Transverse colon (tissue), 4 donors: ENCODE data around the gene PEDS1. TPM values are rescaled to one million over a fixed set of nuclear protein-coding genes. Genes with fewer than 3 reads are reported as not detected.
A peak's percentile ranks its signal among the peaks of the same experiment; 100 is the strongest.

Experiments used
- DNase-seq: peaks from one replicate; pipeline ENCODE4 v3.0.0-alpha.2; 2019
- H3K27ac ChIP-seq, 4 donors: fragments of 200-600 bp; sonication (generic); 2 replicates each; pipeline ENCODE4 v1.5.1; 2016 to 2018; ENCODE audit warnings: inconsistent platforms in 4 of 4
- H3K27me3 ChIP-seq: fragments of 200-600 bp; sonication (generic); 2 replicates; pipeline ENCODE4 v1.5.1; 2017; ENCODE audit warnings: inconsistent platforms
- H3K36me3 ChIP-seq, 4 donors: fragments of 200-600 bp; sonication (generic); 2 replicates each; pipeline ENCODE4 v1.5.1; 2017 to 2019; ENCODE audit warnings: inconsistent platforms in 4 of 4
- H3K4me1 ChIP-seq, 4 donors: fragments of 200-600 bp; sonication (generic); 2 replicates each; pipeline ENCODE4 v1.5.1; 2017 to 2020; ENCODE audit warnings: inconsistent platforms in 4 of 4
- H3K4me3 ChIP-seq, 4 donors: fragments of 200-600 bp; sonication (generic); 1 replicate in 1 of 4; 2 replicates in 3 of 4; pipeline versions ENCODE4 v1.5.1 to v1.6.1; 2017 to 2019; ENCODE audit warnings: inconsistent platforms in 4 of 4
- H3K9me3 ChIP-seq, 2 donors: fragments of 200-600 bp; sonication (generic); 2 replicates each; pipeline ENCODE4 v1.5.1; 2017 to 2019; ENCODE audit warnings: inconsistent platforms in 2 of 2
- CTCF ChIP-seq, 5 experiments: fragments of 200-600 bp in 3 of 5; fragments of 450-650 bp in 2 of 5; sonication (generic) in 3 of 5; IDR thresholded peaks; 1 replicate in 2 of 5; 2 replicates in 3 of 5; pipeline ENCODE4 v1.5.1; 2016 to 2017; ENCODE audit warnings: antibody characterized with exemption in 5 of 5, inconsistent platforms in 3 of 5, mild to moderate bottlenecking in 2 of 5, moderate library complexity in 1 of 5
- EP300 ChIP-seq: sonication (generic); formaldehyde crosslinking; IDR thresholded peaks from one replicate; pipeline ENCODE4 v1.6.1; 2017; ENCODE audit warnings: antibody characterized with exemption, low read depth
- POLR2A ChIP-seq: fragments of 450-650 bp; IDR thresholded peaks from one replicate; pipeline ENCODE4 v1.6.1; 2016; ENCODE audit warnings: antibody characterized with exemption, mild to moderate bottlenecking, moderate library complexity
- POLR2AphosphoS5 ChIP-seq, 3 donors: sonication (generic); formaldehyde crosslinking; IDR thresholded peaks; one replicate each; pipeline ENCODE4 v1.6.1; 2016; ENCODE audit warnings: antibody characterized with exemption in 3 of 3
- WGBS, 2 donors: methylation state at CpG; one replicate each; pipeline ENCODE4 v1.1.5; 2018; ENCODE audit warnings: low coverage in 1 of 2; 5-methylcytosine and 5-hydroxymethylcytosine counted together
- in situ Hi-C, 4 donors: fragments of 200-750 bp; cut with MboI; loops; one replicate each; pipeline versions ENCODE4 v1.15.0 to v1.15.1; 2017; ENCODE audit warnings: low sequenced_read_pairs in 3 of 4, low pct_ligation_motif_present in 1 of 4, low pct_unique_long_range_greater_than_20kb in 1 of 4
- intact Hi-C: fragments of 100-400 bp; cut with DNase I; formaldehyde crosslinking; loops from one replicate; pipeline ENCODE4 v1.15.1; 2023; ENCODE audit warnings: low total_unique reads
- total RNA-seq, 4 donors: library from RNA; depleted of rRNA; stranded (reverse); fragments of >200 nt; gene quantifications; one replicate each; pipeline ENCODE4 v1.1.0, GENCODE V29; 2016

The PEDS1 gene
- total RNA-seq, 4 donors from 2014 or later: 9.6 to 30.9 (median 23.2) TPM

GRCh38 chr20:50199703-50200102 lies 46.2 kb upstream of the PEDS1 start:
- Histone ChIP-seq H3K9me3 (no peaks in the 10 kb centered on the region), H3K27me3 (no peaks in the 10 kb centered on the region), H3K36me3 (no peaks in the 10 kb centered on the region), H3K27ac (no peak overlapping the region), H3K4me1 (peaks cover 0 to 4% (median under 1%) of the 10 kb centered on the region in 4 donors), H3K4me3 (no peak overlapping the region)
- no peak for DNase-seq
- intact Hi-C loops (no loop called here), in situ Hi-C loops (loop anchor here in 2 of 4 donors (25.0 kb wide), 2 partner anchors 138 to 538 kb away; partner anchors contain the start of gene PARD6B (in 1 of the 2))
- TF ChIP-seq EP300: no peak
- peak in 1 of 3 donors; percentile 4 for TF ChIP-seq POLR2AphosphoS5 (IDR thresholded peaks at IDR 0.05)
- 80 to 82% methylated on average over 3 to 4 of the region's 4 CpGs for WGBS, 2 donors

- Histone ChIP-seq H3K27ac (no peak overlapping the region), H3K4me1 (peaks cover 2 to 14% (median 9%) of the 10 kb centered on the region in 4 donors), H3K9me3 (no peaks in the 10 kb centered on the region), H3K36me3 (no peaks in the 10 kb centered on the region), H3K4me3 (no peak overlapping the region), H3K27me3 (no peaks in the 10 kb centered on the region)
- intact Hi-C loops (no loop called here), in situ Hi-C loops (loop anchor here in 1 of 4 donors (25.0 kb wide), 1 partner anchor 539 kb away; the partner anchor contains the start of gene PARD6B)
- WGBS, 2 donors: 60 to 92% methylated on average over 1 of the region's 1 CpG
- TF ChIP-seq POLR2AphosphoS5 (IDR thresholded peaks at IDR 0.05) (no peak), CTCF (IDR thresholded peaks at IDR 0.05) (no peak), POLR2A (no peak), EP300 (no peak)
- DNase-seq: no peak
Observed at GRCh38 chr20:50198716-50199115, 45.2 kb upstream of the PEDS1 start.

GRCh38 chr20:50198180-50198666 lies 44.7 kb upstream of the PEDS1 start:
- intact Hi-C loops: no loop called here
- Histone ChIP-seq H3K27ac (no peak overlapping the region), H3K27me3 (no peaks in the 10 kb centered on the region), H3K4me3 (no peak overlapping the region), H3K36me3 (no peaks in the 10 kb centered on the region), H3K4me1 (peaks cover 4 to 18% (median 13%) of the 10 kb centered on the region in 4 donors), H3K9me3 (no peaks in the 10 kb centered on the region)
- in situ Hi-C loops: loop anchor here in 1 of 4 donors (25.0 kb wide), 1 partner anchor 539 kb away; the partner anchor contains the start of gene PARD6B
- 70 to 74% methylated on average over 5 to 11 of the region's 11 CpGs for WGBS, 2 donors
- DNase-seq: no peak
- TF ChIP-seq POLR2A (no peak), POLR2AphosphoS5 (IDR thresholded peaks at IDR 0.05) (peak in 1 of 3 donors; percentile 31), CTCF (IDR thresholded peaks at IDR 0.05) (no peak), EP300 (no peak)

GRCh38 chr20:50197463-50198179 lies 44.1 kb upstream of the PEDS1 start:
- whole genome bisulfite sequencing, 2 donors: 85 to 100% methylated on average over 2 to 9 of the region's 10 CpGs
- intact Hi-C loops (no loop called here), in situ Hi-C loops (loop anchor here in 1 of 4 donors (25.0 kb wide), 1 partner anchor 540 kb away; the partner anchor contains the start of gene PARD6B)
- no peak for DNase-seq
- Histone ChIP-seq H3K4me1 (peaks cover 4 to 25% (median 19%) of the 10 kb centered on the region in 4 donors), H3K36me3 (no peaks in the 10 kb centered on the region), H3K27ac (no peak overlapping the region), H3K4me3 (no peak overlapping the region), H3K27me3 (no peaks in the 10 kb centered on the region), H3K9me3 (no peaks in the 10 kb centered on the region)
- TF ChIP-seq POLR2AphosphoS5 (IDR thresholded peaks at IDR 0.05) (peak in 1 of 3 donors; percentile 38), POLR2A (no peak)

GRCh38 chr20:50196896-50197295 lies 43.4 kb upstream of the PEDS1 start:
- Histone ChIP-seq H3K4me3 (no peak overlapping the region), H3K9me3 (no peaks in the 10 kb centered on the region), H3K4me1 (peaks cover 4 to 26% (median 22%) of the 10 kb centered on the region in 4 donors), H3K27ac (no peak overlapping the region), H3K36me3 (no peaks in the 10 kb centered on the region), H3K27me3 (no peaks in the 10 kb centered on the region)
- no peak for DNase-seq
- no peak for TF ChIP-seq POLR2AphosphoS5 (IDR thresholded peaks at IDR 0.05)
- TF ChIP-seq POLR2A: no peak
- TF ChIP-seq EP300: no peak
- TF ChIP-seq CTCF (IDR thresholded peaks at IDR 0.05): no peak
- in situ Hi-C loops (loop anchor here in 1 of 4 donors (25.0 kb wide), 1 partner anchor 540 kb away; the partner anchor contains the start of gene PARD6B), intact Hi-C loops (no loop called here)
- WGBS, 2 donors: 97% methylated on average over 6 of the region's 6 CpGs; no CpG with 5 or more reads in 1 of the 2 donors
